Subcutaneous abdominal adipose tissue (tissue), 5 donors: Measurements from ENCODE around the gene EDEM1.

Source experiments
- H3K27ac ChIP-seq: one replicate; pipeline ENCODE4 v1.7.0; 2013; ENCODE audit warnings: low read depth, mild to moderate bottlenecking, inconsistent platforms, low read length, moderate library complexity
- H3K27me3 ChIP-seq, 5 donors: one replicate each; pipeline ENCODE4 v1.7.0; 2013; ENCODE audit warnings: low read length in 5 of 5, inconsistent platforms in 1 of 5; ENCODE audit not compliant: control insufficient read depth in 5 of 5, insufficient read depth in 4 of 5
- H3K36me3 ChIP-seq, 5 donors: one replicate each; pipeline ENCODE4 v1.7.0; 2013; ENCODE audit warnings: low read length in 5 of 5; ENCODE audit not compliant: control insufficient read depth in 5 of 5, insufficient read depth in 5 of 5
- H3K4me1 ChIP-seq, 5 donors: one replicate each; pipeline ENCODE4 v1.7.0; 2013; ENCODE audit warnings: low read length in 5 of 5, mild to moderate bottlenecking in 3 of 5, moderate library complexity in 1 of 5; ENCODE audit not compliant: control insufficient read depth in 5 of 5, insufficient read depth in 5 of 5
- H3K4me3 ChIP-seq, 5 donors: one replicate each; pipeline ENCODE4 v1.7.0; 2013; ENCODE audit warnings: low read length in 5 of 5, low read depth in 1 of 5
- H3K9ac ChIP-seq, 5 donors: one replicate each; pipeline ENCODE4 v1.7.0; 2013; ENCODE audit warnings: low read length in 5 of 5, mild to moderate bottlenecking in 4 of 5, moderate library complexity in 3 of 5
- H3K9me3 ChIP-seq, 5 donors: one replicate each; pipeline ENCODE4 v1.7.0; 2013; ENCODE audit warnings: low read length in 5 of 5; ENCODE audit not compliant: control insufficient read depth in 5 of 5
- donor health status: healthy.
- donor health status: healthy.
- donor health status: healthy.
- donor health status: healthy.
- donor health status: healthy.

Gene EDEM1

GRCh38 chr3:5226783-5227182 is 39.3 kb downstream of the EDEM1 start:
- Histone ChIP-seq H3K9ac (no peak overlapping the region), H3K36me3 (no peaks in the 10 kb centered on the region), H3K27ac (no peak overlapping the region), H3K27me3 (peaks cover 3 to 10% (median 6%) of the 10 kb centered on the region in 5 donors), H3K4me3 (no peak overlapping the region), H3K9me3 (no peaks in the 10 kb centered on the region), H3K4me1 (peaks cover 0 to 3% (median 0%) of the 10 kb centered on the region in 5 donors)

GRCh38 chr3:5227812-5228211 is 40.3 kb downstream of the EDEM1 start:
- Histone ChIP-seq H3K27me3 (peaks cover 5 to 19% (median 8%) of the 10 kb centered on the region in 5 donors), H3K4me3 (no peak overlapping the region), H3K4me1 (peaks cover 0 to 7% (median 0%) of the 10 kb centered on the region in 5 donors), H3K36me3 (no peaks in the 10 kb centered on the region), H3K9ac (no peak overlapping the region), H3K27ac (no peak overlapping the region), H3K9me3 (no peaks in the 10 kb centered on the region)

GRCh38 chr3:5229414-5229813 is 41.9 kb downstream of the EDEM1 start:
- Histone ChIP-seq H3K4me3 (no peak overlapping the region), H3K36me3 (no peaks in the 10 kb centered on the region), H3K9ac (no peak overlapping the region), H3K27me3 (peaks cover 5 to 19% (median 8%) of the 10 kb centered on the region in 5 donors), H3K27ac (no peak overlapping the region), H3K9me3 (no peaks in the 10 kb centered on the region), H3K4me1 (peaks cover 0 to 7% (median 0%) of the 10 kb centered on the region in 5 donors)

- H3K4me3 ChIP-seq, result no peak overlapping the region
- no peaks in the 10 kb centered on the region for H3K9me3 ChIP-seq
- no peaks in the 10 kb centered on the region for H3K36me3 ChIP-seq
- H3K27ac ChIP-seq, result no peak overlapping the region
- peaks cover 5 to 19% (median 8%) of the 10 kb centered on the region in 5 donors for H3K27me3 ChIP-seq
- no peak overlapping the region for H3K9ac ChIP-seq
- peaks cover 0 to 7% (median 0%) of the 10 kb centered on the region in 5 donors for H3K4me1 ChIP-seq
Observed at GRCh38 chr3:5231074-5231473, 43.6 kb downstream of the EDEM1 start.

- Histone ChIP-seq H3K36me3 (no peaks in the 10 kb centered on the region), H3K27ac (no peak overlapping the region), H3K4me3 (no peak overlapping the region), H3K9ac (no peak overlapping the region), H3K27me3 (peaks cover 5 to 19% (median 8%) of the 10 kb centered on the region in 5 donors), H3K9me3 (no peaks in the 10 kb centered on the region), H3K4me1 (peaks cover 0 to 6% (median 0%) of the 10 kb centered on the region in 5 donors)
Observed at GRCh38 chr3:5231487-5231886, 44.0 kb downstream of the EDEM1 start.

- Histone ChIP-seq H3K36me3 (no peaks in the 10 kb centered on the region), H3K27ac (no peak overlapping the region), H3K27me3 (peaks cover 5 to 19% (median 8%) of the 10 kb centered on the region in 5 donors), H3K9me3 (no peaks in the 10 kb centered on the region), H3K4me1 (peaks cover 0 to 4% (median 0%) of the 10 kb centered on the region in 5 donors), H3K9ac (no peak overlapping the region), H3K4me3 (no peak overlapping the region)
Observed at GRCh38 chr3:5232570-5232969, 45.1 kb downstream of the EDEM1 start.

GRCh38 chr3:5233026-5233425 is 45.5 kb downstream of the EDEM1 start:
- no peak overlapping the region for H3K27ac ChIP-seq
- H3K4me3 ChIP-seq, result no peak overlapping the region
- no peak overlapping the region for H3K9ac ChIP-seq
- H3K9me3 ChIP-seq, result no peaks in the 10 kb centered on the region
- peaks cover 5 to 19% (median 8%) of the 10 kb centered on the region in 5 donors for H3K27me3 ChIP-seq
- peaks cover 0 to 4% (median 0%) of the 10 kb centered on the region in 5 donors for H3K4me1 ChIP-seq
- H3K36me3 ChIP-seq, result no peaks in the 10 kb centered on the region

GRCh38 chr3:5235655-5236054 is 48.1 kb downstream of the EDEM1 start:
- no peaks in the 10 kb centered on the region for H3K36me3 ChIP-seq
- peaks cover 0 to 11% (median 5%) of the 10 kb centered on the region in 5 donors for H3K27me3 ChIP-seq
- no peak overlapping the region for H3K27ac ChIP-seq
- no peak overlapping the region for H3K9ac ChIP-seq
- peaks cover 0 to 4% (median 0%) of the 10 kb centered on the region in 5 donors for H3K4me1 ChIP-seq
- no peaks in the 10 kb centered on the region for H3K9me3 ChIP-seq
- no peak overlapping the region for H3K4me3 ChIP-seq

- Histone ChIP-seq H3K9me3 (peaks cover 0 to 3% (median 0%) of the 10 kb centered on the region in 5 donors), H3K9ac (no peak overlapping the region), H3K27me3 (no peaks in the 10 kb centered on the region), H3K27ac (no peak overlapping the region), H3K36me3 (no peaks in the 10 kb centered on the region), H3K4me3 (no peak overlapping the region), H3K4me1 (no peaks in the 10 kb centered on the region)
Observed at GRCh38 chr3:5238545-5238944, 51.0 kb downstream of the EDEM1 start.

GRCh38 chr3:5239602-5240001 is 52.1 kb downstream of the EDEM1 start:
- Histone ChIP-seq H3K4me1 (no peaks in the 10 kb centered on the region), H3K4me3 (no peak overlapping the region)

More at GRCh38 chr3:5239602-5240001, 52.1 kb downstream of the EDEM1 start:
- no peak overlapping the region for H3K9ac ChIP-seq
- H3K9me3 ChIP-seq, result peaks cover 0 to 6% (median 2%) of the 10 kb centered on the region in 5 donors
- H3K36me3 ChIP-seq, result no peaks in the 10 kb centered on the region
- no peaks in the 10 kb centered on the region for H3K27me3 ChIP-seq
- no peak overlapping the region for H3K27ac ChIP-seq
